GM19193 (cell line): ENCODE data around the gene GPR150.

ENCODE experiments used
- POLR2A ChIP-seq: IDR thresholded peaks from 4 replicates; pipeline ENCODE4 v1.6.1; 2011; ENCODE audit not compliant: insufficient read depth, insufficient read length; ENCODE audit errors: extremely low read depth

Gene GPR150

DNA sequence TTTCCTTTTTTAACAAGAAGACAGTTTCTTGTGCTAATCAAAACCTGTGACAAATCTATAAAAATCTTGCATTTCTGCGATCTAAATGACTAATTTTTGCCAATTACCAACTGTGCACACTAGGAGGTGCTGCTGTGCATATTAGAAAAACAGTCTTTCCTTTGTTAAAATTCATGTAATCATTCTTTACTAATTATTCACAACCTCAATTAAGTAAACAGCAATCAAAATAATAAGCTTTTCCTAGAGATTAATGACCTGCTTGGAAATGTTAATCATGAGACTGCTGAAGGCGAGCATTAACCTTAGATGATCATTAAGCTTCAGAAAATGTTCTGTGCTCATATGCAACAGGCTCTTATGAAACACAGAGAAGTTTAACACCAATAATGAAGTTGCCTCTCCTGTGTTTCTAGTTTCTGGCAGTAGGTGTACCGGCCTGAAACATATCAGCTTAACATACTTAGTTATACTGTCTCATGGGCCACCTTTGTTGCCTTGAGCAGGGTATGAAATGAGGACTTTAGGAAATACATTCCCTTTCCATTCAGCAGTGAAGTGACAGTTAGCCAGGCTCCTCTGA lies 44.4 kb downstream of the GPR150 start:
- no peak for TF ChIP-seq POLR2A

DNA sequence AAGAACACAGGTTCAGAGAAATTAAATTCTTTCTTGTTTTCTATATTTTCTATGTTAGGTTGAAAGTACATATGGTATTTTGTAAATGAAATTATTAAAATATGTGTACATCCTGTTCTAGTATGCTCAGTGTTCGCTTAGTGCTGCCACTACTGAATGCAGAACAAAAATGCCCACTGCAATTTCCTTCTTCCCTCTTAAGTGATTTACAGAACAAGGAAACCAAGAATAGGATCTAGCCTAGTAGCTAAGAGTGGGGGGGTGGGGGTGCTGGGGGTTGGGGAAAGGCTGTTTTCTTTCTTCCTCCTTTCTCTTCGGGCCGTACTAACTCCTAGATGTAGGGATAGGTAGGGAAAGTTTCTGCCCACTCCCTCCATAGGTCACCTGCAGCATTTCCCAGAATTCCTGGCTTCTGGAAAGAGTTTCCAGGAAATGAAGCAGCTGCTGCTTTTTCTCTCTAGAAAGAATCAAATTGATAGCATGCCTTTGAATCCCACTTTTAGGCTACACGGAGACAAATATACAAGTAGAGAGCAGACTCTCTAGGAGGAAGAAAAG lies 47.3 kb downstream of the GPR150 start:
- TF ChIP-seq POLR2A: no peak

DNA sequence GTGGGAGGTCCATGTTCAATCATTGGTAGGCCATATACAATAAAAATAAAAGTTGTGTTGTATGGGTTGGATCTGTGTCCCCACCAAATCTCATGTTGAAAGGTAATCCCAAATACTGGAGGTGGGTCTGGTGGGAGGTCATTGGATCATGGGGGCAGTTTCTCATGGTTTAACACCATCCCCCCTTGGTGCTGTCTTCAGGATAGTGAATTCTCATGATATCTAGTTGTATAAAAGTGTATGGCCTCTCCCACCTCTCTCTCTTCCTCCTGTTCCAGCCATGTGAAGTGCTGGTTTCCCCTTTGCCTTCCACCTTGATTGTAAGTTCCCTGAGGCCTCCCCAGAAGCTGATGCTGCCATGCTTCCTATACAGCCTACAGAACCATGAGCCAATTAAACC lies 47.8 kb downstream of the GPR150 start:
- no peak for TF ChIP-seq POLR2A

GRCh38 chr5:95668216-95668615 lies 48.3 kb downstream of the GPR150 start:
- no peak for TF ChIP-seq POLR2A

DNA sequence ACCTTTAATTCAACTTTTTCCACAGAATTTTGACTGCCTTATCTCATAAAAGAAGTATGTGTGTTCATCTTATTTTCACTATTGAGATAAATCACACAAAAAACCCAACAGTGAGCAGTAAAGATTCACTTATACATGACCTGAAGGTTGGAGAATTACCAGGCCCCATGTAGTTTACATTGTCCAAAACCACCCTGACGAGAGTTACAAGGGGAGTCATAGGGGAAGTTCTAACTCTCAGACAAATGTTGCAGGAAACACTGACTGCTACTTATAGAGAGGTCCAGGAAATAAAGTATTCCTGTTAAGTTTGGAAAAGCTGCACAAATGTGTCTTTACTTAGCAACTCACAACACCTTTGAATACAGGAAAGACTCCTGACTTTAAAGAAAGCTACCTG lies 48.8 kb downstream of the GPR150 start:
- TF ChIP-seq POLR2A: no peak

DNA sequence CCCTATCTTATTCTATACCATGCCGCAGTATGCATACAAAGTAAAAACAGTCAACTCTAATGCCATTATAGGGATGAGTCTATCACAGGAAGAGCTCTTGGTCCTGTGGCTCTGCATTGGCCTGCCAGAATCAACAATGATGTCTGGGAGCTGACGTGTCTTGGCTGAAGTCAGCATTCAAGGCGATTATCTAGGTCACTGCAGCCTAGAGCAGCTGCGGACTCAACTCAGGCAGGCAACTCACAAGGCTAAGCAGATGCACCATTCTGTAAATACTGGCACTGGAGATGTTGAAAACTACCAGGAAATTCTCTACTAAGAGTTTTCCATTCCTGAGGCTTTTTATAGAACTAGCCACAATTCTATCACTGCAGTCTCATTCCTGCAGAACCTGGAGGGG lies 49.7 kb downstream of the GPR150 start:
- TF ChIP-seq POLR2A: no peak

DNA sequence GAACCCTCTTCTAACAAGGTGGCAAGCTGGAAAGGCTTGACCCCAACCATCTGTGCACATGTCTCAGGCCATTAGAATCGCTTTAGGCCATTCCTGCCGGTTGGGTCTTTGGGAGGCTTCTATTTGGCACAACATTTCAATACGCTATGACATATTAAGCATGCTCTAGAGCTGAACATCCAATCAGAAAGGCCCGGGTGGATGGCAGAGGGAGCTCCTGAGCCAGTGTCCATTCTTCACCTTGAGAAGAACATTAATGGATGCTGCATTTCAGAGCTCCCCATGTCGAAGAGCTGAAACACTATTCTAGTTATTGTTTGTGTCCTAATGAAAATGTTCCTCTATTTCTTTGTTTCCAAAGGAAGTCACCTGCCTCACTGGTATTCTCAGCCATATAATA lies 50.1 kb downstream of the GPR150 start:
- TF ChIP-seq POLR2A: no peak

DNA sequence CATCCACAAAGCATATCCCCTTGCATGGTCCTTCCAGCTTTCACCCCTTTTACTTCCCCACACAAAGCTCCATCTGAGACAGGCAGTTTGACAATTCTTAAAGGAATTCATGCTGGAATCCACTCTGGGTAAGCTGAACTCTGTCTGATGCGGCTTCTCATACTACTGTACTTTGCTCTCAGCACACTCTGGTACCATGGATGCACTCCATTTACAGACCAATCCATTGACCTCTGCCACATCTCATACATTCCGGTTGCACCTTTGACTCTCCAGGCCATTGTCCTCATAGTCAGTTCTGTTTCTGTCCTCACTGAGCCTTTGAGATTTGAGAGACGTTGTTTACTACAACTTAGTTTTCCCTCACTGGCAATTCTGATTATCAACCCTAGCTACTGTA lies 50.7 kb downstream of the GPR150 start:
- no peak for TF ChIP-seq POLR2A
